GM21367 (cell line): Measurements from ENCODE around the gene CDH26.

ENCODE experiments used
- ATAC-seq: cut with Tn5 transposase; IDR thresholded peaks from one replicate; pipeline ENCODE4 v1.9.1; 2021; ENCODE audit not compliant: unreplicated experiment

Gene CDH26

GRCh38 chr20:60057866-60058807 is 99.9 kb downstream of the CDH26 start:
- ATAC-seq = no peak

DNA sequence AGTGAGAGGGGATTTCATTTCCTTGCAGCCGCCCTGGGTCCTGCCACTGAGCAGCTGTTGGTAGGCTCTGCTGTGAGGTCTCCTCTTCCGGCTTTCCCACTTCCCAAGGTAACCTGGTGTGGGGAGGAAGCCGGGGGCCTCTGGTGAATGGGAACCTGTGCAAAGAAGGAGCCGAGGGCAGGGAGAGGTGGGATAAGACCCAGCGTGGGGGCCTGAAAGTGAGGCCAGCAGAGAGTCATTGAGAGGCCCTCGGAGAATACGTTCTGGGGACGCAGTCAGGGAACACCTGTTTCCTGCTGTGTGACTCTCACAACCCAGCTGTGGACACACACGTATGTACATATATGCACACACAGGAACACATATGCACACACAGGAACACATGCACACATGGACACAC is 100.7 kb downstream of the CDH26 start:
- ATAC-seq = no peak

GRCh38 chr20:60060006-60060557 is 101.9 kb downstream of the CDH26 start:
- no peak for ATAC-seq

DNA sequence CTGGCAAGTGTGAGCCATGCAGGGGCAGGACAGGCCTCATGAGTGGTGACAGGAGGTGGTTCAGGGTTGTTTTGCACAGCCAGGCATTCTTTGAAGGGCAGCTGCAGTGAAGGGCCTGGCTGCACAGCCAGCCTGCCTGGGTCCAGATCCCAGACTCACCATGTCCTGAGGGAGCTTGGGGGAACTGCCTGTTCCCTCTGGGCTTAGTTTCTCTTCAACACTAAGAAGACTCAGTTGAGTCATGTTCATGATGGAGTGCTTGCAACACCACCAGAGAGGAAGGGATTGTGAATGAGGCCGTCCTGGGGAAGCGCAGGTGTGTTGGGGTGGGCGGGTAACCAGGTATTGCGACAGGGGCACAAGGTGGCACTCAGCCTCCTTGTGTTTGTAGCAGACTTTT is 102.4 kb downstream of the CDH26 start:
- ATAC-seq = no peak

DNA sequence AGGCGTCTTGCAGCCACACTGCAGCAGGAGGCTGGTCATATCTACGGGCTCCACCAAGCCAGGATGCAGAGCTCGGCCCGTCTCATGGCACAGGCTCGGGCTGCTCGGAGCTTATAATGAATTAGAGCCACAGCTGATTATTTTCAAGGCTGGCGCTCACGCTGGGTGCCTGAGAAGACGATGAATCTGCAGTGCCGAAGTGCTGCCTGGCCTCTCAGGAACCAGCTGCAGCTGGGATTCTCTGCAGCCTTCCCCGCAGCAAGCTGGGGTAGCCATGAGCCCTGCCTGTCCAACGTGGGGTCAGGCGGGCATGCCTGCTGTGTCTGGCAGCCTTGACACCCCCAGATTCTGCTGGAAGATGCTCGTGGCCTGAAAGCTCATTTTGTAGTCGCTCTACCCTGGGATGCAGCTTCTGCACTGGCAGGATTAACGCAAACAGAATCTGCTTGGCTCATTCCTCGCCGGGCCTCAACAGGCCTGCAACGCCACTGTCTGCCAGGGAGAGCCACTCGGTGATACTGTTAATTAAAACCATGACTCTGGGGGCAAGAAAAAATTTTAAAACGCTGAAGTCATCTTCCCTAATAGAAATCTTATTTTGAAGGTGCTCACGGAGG is 104.3 kb downstream of the CDH26 start:
- no peak for ATAC-seq

- no peak for ATAC-seq
Observed at GRCh38 chr20:60063048-60063451, 104.8 kb downstream of the CDH26 start.

- ATAC-seq = no peak
Observed at GRCh38 chr20:60063739-60064380, 105.6 kb downstream of the CDH26 start.
